Adipocyte (in vitro differentiated cells): ENCODE results near the gene MEIOB.
"Not testable (repeated sequence)": the region's sequence is repeated elsewhere in the genome, so short reads cannot be mapped to it uniquely, and the experiment has no call there.

Experiments used
- DNase-seq: peaks from one replicate; pipeline ENCODE4 v3.0.0-alpha.2; 2015; ENCODE audit warnings: low read depth
- H3K27me3 ChIP-seq: replicated peaks from 2 replicates; pipeline ENCODE4 v1.7.0; 2013; ENCODE audit warnings: mild to moderate bottlenecking, low read length, moderate library complexity; ENCODE audit not compliant: control insufficient read depth, insufficient read depth
- H3K36me3 ChIP-seq: 2 replicates; pipeline ENCODE4 v1.7.0; 2013; ENCODE audit warnings: low read length, mild to moderate bottlenecking, moderate library complexity; ENCODE audit not compliant: control insufficient read depth, insufficient read depth, severe bottlenecking
- H3K4me1 ChIP-seq: 2 replicates; pipeline ENCODE4 v1.7.0; 2013; ENCODE audit warnings: mild to moderate bottlenecking, low read length, moderate library complexity; ENCODE audit not compliant: control insufficient read depth, insufficient read depth
- H3K4me3 ChIP-seq: 2 replicates; pipeline ENCODE4 v1.7.0; 2013; ENCODE audit warnings: mild to moderate bottlenecking, low read length, moderate library complexity
- H3K9ac ChIP-seq: 2 replicates; pipeline ENCODE4 v1.7.0; 2013; ENCODE audit warnings: mild to moderate bottlenecking, low read length, moderate library complexity
- H3K9me3 ChIP-seq: 2 replicates; pipeline ENCODE4 v1.7.0; 2013; ENCODE audit warnings: mild to moderate bottlenecking, low read length, moderate library complexity; ENCODE audit not compliant: control insufficient read depth

MEIOB gene

GRCh38 chr16:1890024-1890707, 18.2 kb upstream of the MEIOB start:
- H3K4me3 ChIP-seq, result no peak overlapping the region

GRCh38 chr16:1887711-1888354, 15.9 kb upstream of the MEIOB start:
- DNase-seq, result no peak
- Histone ChIP-seq H3K4me1 (peaks cover 2% of the 10 kb centered on the region), H3K4me3 (no peak overlapping the region), H3K36me3 (no peaks in the 10 kb centered on the region), H3K9me3 (no peaks in the 10 kb centered on the region), H3K27me3 (peaks cover 34% of the 10 kb centered on the region), H3K9ac (no peak overlapping the region)

More at GRCh38 chr16:1890024-1890707, 18.2 kb upstream of the MEIOB start:
- Histone ChIP-seq H3K36me3 (no peaks in the 10 kb centered on the region), H3K9me3 (no peaks in the 10 kb centered on the region), H3K4me1 (no peaks in the 10 kb centered on the region), H3K27me3 (peaks cover 35% of the 10 kb centered on the region), H3K9ac (no peak overlapping the region)
- no peak for DNase-seq

- Histone ChIP-seq H3K9me3 (no peaks in the 10 kb centered on the region), H3K27me3 (peaks cover 30% of the 10 kb centered on the region), H3K36me3 (no peaks in the 10 kb centered on the region), H3K4me3 (no peak overlapping the region), H3K9ac (no peak overlapping the region), H3K4me1 (peaks cover 2% of the 10 kb centered on the region)
- DNase-seq, result no peak
Observed at GRCh38 chr16:1884889-1885288, 12.9 kb upstream of the MEIOB start.

- DNase-seq, result peak; percentile 15
- no peaks in the 10 kb centered on the region for H3K36me3 ChIP-seq
Observed at GRCh38 chr16:1884155-1884760, 12.3 kb upstream of the MEIOB start.

GRCh38 chr16:1881172-1881571, 9.2 kb upstream of the MEIOB start:
- H3K9me3 ChIP-seq, H3K9ac ChIP-seq, DNase-seq, H3K4me3 ChIP-seq, H3K4me1 ChIP-seq, H3K36me3 ChIP-seq: not testable (repeated sequence)
- H3K27me3 ChIP-seq, result peaks cover 41% of the 10 kb centered on the region

More at GRCh38 chr16:1884155-1884760, 12.3 kb upstream of the MEIOB start:
- Histone ChIP-seq H3K9ac (no peak overlapping the region), H3K27me3 (peaks cover 32% of the 10 kb centered on the region), H3K4me1 (peaks cover 2% of the 10 kb centered on the region), H3K4me3 (no peak overlapping the region), H3K9me3 (no peaks in the 10 kb centered on the region)

- no peak for DNase-seq
- Histone ChIP-seq H3K36me3 (no peaks in the 10 kb centered on the region), H3K4me3 (no peak overlapping the region), H3K9me3 (no peaks in the 10 kb centered on the region), H3K4me1 (peaks cover 2% of the 10 kb centered on the region), H3K9ac (no peak overlapping the region), H3K27me3 (peaks cover 47% of the 10 kb centered on the region)
Observed at GRCh38 chr16:1879477-1879876, 7.5 kb upstream of the MEIOB start.

GRCh38 chr16:1878256-1878655, 6.3 kb upstream of the MEIOB start:
- H3K9me3 ChIP-seq, result no peaks in the 10 kb centered on the region
- DNase-seq, result no peak
- H3K4me3 ChIP-seq, result no peak overlapping the region
- H3K27me3 ChIP-seq, result peaks cover 47% of the 10 kb centered on the region
- no peak overlapping the region for H3K9ac ChIP-seq
- H3K36me3 ChIP-seq, result no peaks in the 10 kb centered on the region
- no peaks in the 10 kb centered on the region for H3K4me1 ChIP-seq

- peaks cover 47% of the 10 kb centered on the region for H3K27me3 ChIP-seq
Observed at GRCh38 chr16:1877804-1878203, 5.8 kb upstream of the MEIOB start.

GRCh38 chr16:1877089-1877488, 5.1 kb upstream of the MEIOB start:
- DNase-seq, result no peak
- no peaks in the 10 kb centered on the region for H3K9me3 ChIP-seq
- no peak overlapping the region for H3K9ac ChIP-seq
- H3K4me3 ChIP-seq, result no peak overlapping the region
- H3K36me3 ChIP-seq, result no peaks in the 10 kb centered on the region
- H3K4me1 ChIP-seq, result no peaks in the 10 kb centered on the region
- H3K27me3 ChIP-seq, result peaks cover 47% of the 10 kb centered on the region

More at GRCh38 chr16:1877804-1878203, 5.8 kb upstream of the MEIOB start:
- Histone ChIP-seq H3K4me1 (no peaks in the 10 kb centered on the region), H3K4me3 (no peak overlapping the region), H3K9me3 (no peaks in the 10 kb centered on the region), H3K36me3 (no peaks in the 10 kb centered on the region), H3K9ac (no peak overlapping the region)
- DNase-seq, result no peak

- H3K4me1 ChIP-seq, result no peaks in the 10 kb centered on the region
- no peak overlapping the region for H3K9ac ChIP-seq
- H3K36me3 ChIP-seq, result no peaks in the 10 kb centered on the region
- H3K9me3 ChIP-seq, result no peaks in the 10 kb centered on the region
- H3K27me3 ChIP-seq, result peaks cover 47% of the 10 kb centered on the region
- H3K4me3 ChIP-seq, result no peak overlapping the region
- DNase-seq, result no peak
Observed at GRCh38 chr16:1876468-1876867, 4.5 kb upstream of the MEIOB start.

GRCh38 chr16:1876066-1876465, 4.1 kb upstream of the MEIOB start:
- H3K9ac ChIP-seq, DNase-seq, H3K36me3 ChIP-seq, H3K4me3 ChIP-seq, H3K4me1 ChIP-seq, H3K9me3 ChIP-seq: not testable (repeated sequence)
- H3K27me3 ChIP-seq, result peaks cover 43% of the 10 kb centered on the region
